ENCODE data around the gene SPAG6. TPM values are rescaled to one million over a fixed set of nuclear protein-coding genes. Genes with fewer than 3 reads are reported as not detected.

SPAG6 gene
- total RNA-seq, 1 donor, result not detected

GRCh38 chr10:22342421-22342820 is 2.9 kb upstream of the SPAG6 start:
- TF ChIP-seq, protein P1, sequence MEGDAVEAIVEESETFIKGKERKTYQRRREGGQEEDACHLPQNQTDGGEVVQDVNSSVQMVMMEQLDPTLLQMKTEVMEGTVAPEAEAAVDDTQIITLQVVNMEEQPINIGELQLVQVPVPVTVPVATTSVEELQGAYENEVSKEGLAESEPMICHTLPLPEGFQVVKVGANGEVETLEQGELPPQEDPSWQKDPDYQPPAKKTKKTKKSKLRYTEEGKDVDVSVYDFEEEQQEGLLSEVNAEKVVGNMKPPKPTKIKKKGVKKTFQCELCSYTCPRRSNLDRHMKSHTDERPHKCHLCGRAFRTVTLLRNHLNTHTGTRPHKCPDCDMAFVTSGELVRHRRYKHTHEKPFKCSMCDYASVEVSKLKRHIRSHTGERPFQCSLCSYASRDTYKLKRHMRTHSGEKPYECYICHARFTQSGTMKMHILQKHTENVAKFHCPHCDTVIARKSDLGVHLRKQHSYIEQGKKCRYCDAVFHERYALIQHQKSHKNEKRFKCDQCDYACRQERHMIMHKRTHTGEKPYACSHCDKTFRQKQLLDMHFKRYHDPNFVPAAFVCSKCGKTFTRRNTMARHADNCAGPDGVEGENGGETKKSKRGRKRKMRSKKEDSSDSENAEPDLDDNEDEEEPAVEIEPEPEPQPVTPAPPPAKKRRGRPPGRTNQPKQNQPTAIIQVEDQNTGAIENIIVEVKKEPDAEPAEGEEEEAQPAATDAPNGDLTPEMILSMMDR (IDR thresholded peaks at IDR 0.05; ENCODE audit: insufficient read depth, low read depth, low read length), result no peak
- no peak for DNase-seq (ENCODE audit: low read depth)
- H3K4me3 ChIP-seq (ENCODE audit: low read depth, low read length), result no peak overlapping the region

DNA sequence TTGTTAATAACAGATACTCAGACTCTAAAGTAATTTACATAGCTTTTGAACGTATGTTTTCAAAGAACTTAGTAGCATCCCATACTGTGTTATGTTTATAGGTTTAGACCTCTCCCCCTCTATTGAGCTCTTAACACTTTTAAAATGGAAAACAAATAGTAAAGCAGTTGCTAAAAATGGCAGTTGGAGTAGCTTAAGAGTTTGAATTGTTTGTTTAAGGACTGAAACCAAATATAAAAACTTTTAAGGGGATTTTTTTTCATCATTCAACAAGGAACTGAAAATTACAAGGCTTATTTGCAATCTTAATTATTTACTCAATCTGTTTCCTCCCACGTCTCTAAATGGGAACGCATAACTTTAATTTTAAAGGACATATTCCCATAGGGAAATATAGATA is 1.6 kb upstream of the SPAG6 start:
- TF ChIP-seq, protein P1 (IDR thresholded peaks at IDR 0.05; ENCODE audit: insufficient read depth, low read depth, low read length), result no peak
- no peak for DNase-seq (ENCODE audit: low read depth)
- H3K4me3 ChIP-seq (ENCODE audit: low read depth, low read length), result no peak overlapping the region

GRCh38 chr10:22344249-22344648 is 1.0 kb upstream of the SPAG6 start:
- no peak for DNase-seq (ENCODE audit: low read depth)
- no peak overlapping the region for H3K4me3 ChIP-seq (ENCODE audit: low read depth, low read length)
- TF ChIP-seq, protein P1 (IDR thresholded peaks at IDR 0.05; ENCODE audit: insufficient read depth, low read depth, low read length), result no peak

GRCh38 chr10:22344781-22345300 is 455 bp upstream of the SPAG6 start:
- no peak overlapping the region for H3K4me3 ChIP-seq (ENCODE audit: low read depth, low read length)
- DNase-seq (ENCODE audit: low read depth), result no peak
- TF ChIP-seq, protein P1 (IDR thresholded peaks at IDR 0.05; ENCODE audit: insufficient read depth, low read depth, low read length), result no peak

DNA sequence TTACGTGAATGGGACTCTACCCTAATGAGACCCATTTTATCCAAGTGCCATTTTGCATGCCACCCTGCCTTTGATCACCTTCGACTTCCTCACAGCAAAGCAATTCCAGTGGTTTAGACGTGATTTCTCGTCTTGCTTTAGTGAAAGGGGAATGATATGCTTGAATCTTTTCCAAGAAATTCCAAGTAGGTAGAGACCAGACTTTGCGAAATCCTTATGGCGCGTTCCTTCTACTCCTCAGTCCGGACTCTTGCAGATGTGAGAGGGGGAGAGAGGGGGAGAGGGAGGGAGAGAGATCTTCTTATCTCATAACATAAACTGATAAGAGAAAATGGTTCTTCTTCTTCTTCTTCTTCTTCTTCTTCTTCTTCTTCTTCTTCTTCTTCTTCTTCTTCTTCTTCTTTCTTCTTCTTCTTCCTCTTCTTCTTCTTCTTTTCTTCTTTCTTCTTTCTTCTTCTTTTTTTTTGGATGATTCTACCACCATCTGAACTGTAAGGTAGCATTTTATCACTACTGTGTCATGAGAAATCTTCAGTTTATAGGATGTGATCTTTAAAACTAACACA is 883 bp downstream of the SPAG6 start:
- no peak for DNase-seq (ENCODE audit: low read depth)
- TF ChIP-seq, protein P1 (IDR thresholded peaks at IDR 0.05; ENCODE audit: insufficient read depth, low read depth, low read length), result no peak
- H3K4me3 ChIP-seq (ENCODE audit: low read depth, low read length), result no peak overlapping the region

DNA sequence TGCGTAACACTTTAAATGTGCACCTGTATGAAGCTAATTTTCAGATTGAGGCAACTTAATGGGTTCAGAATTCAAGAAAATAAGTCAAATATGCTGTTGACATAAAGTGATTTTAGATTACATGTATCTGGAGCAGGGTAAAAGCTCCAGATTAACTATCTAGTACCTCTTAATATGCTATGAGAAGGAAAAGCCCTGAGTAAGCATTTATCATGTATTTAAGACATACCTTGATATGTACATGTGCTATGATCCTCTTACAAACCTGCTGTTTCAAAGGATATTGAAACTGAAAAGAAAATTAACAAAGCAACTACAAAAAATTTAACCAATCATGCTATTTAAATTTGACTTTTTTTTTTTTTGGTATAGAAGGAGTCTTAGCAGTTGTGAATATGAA is 4.5 kb downstream of the SPAG6 start:
- DNase-seq (ENCODE audit: low read depth), result no peak
- H3K4me3 ChIP-seq (ENCODE audit: low read depth, low read length), result no peak overlapping the region
- TF ChIP-seq, protein P1 (IDR thresholded peaks at IDR 0.05; ENCODE audit: insufficient read depth, low read depth, low read length), result no peak

Data from fibroblast of villous mesenchyme (primary cell).